DND-41 (cell line): Measurements from ENCODE around the gene CASKIN2.

Source experiments
- ATAC-seq: fragments of 200-7000 bp; cut with Tn5 transposase; 3 replicates; pipeline ENCODE4 v1.9.1; 2021; ENCODE audit warnings: low read depth; ENCODE audit not compliant: insufficient read depth
- DNase-seq: peaks from one replicate; pipeline ENCODE4 v3.0.0-alpha.2; 2020
- H2AFZ ChIP-seq: 2 replicates; pipeline ENCODE4 v1.6.0; 2012; ENCODE audit warnings: low read depth, low read length
- H3K27ac ChIP-seq: 2 replicates; pipeline ENCODE4 v1.5.1; 2012; ENCODE audit warnings: low read length, inconsistent platforms
- H3K27me3 ChIP-seq: fragments of 200-600 bp; sonication (generic); 2 replicates; pipeline ENCODE4 v1.6.0; 2012; ENCODE audit warnings: low read length, mild to moderate bottlenecking, inconsistent platforms; ENCODE audit not compliant: insufficient read depth, poor library complexity
- H3K36me3 ChIP-seq: 2 replicates; pipeline ENCODE4 v1.5.1; 2012; ENCODE audit warnings: low read length, inconsistent platforms; ENCODE audit not compliant: insufficient read depth
- H3K4me1 ChIP-seq: 2 replicates; pipeline ENCODE4 v1.5.1; 2012; ENCODE audit warnings: mild to moderate bottlenecking, low read length; ENCODE audit not compliant: insufficient read depth
- H3K4me2 ChIP-seq: 2 replicates; pipeline ENCODE4 v1.6.0; 2012; ENCODE audit warnings: mild to moderate bottlenecking, moderate library complexity, low read length, inconsistent platforms; ENCODE audit not compliant: insufficient read depth
- H3K4me3 ChIP-seq, 2 experiments: fragments of 200-600 bp in 1 of 2; shearing (Covaris generic) in 1 of 2; 2 replicates each; pipeline ENCODE4 v1.5.1; 2012 to 2016; ENCODE audit warnings: inconsistent platforms in 2 of 2, low read length in 2 of 2, mild to moderate bottlenecking in 2 of 2, low read depth in 1 of 2, moderate library complexity in 1 of 2
- H3K79me2 ChIP-seq: 2 replicates; pipeline ENCODE4 v1.6.0; 2012; ENCODE audit warnings: low read length, inconsistent platforms; ENCODE audit not compliant: insufficient read depth
- H3K9ac ChIP-seq: 2 replicates; pipeline ENCODE4 v1.6.0; 2012; ENCODE audit warnings: low read depth, mild to moderate bottlenecking, inconsistent platforms, low read length, moderate library complexity
- H3K9me3 ChIP-seq: 2 replicates; pipeline ENCODE4 v1.5.1; 2012; ENCODE audit warnings: low read length, moderate library complexity, mild to moderate bottlenecking, inconsistent platforms; ENCODE audit not compliant: insufficient read depth, severe bottlenecking
- H4K20me1 ChIP-seq: 2 replicates; pipeline ENCODE4 v1.6.0; 2012; ENCODE audit warnings: low read length; ENCODE audit not compliant: insufficient read depth
- EZH2 ChIP-seq: IDR thresholded peaks from 3 replicates; pipeline ENCODE4 v1.6.1; 2012; ENCODE audit warnings: borderline replicate concordance, low read depth, mild to moderate bottlenecking, moderate library complexity, low read length, inconsistent platforms; ENCODE audit not compliant: severe bottlenecking
- TF ChIP-seq, protein P1 (sequence below): IDR thresholded peaks from 2 replicates; pipeline ENCODE4 v1.5.1; 2012; ENCODE audit warnings: borderline replicate concordance, low read length, moderate library complexity, mild to moderate bottlenecking; ENCODE audit not compliant: poor library complexity, severe bottlenecking; ENCODE audit errors: extremely low read depth

Gene CASKIN2

GRCh38 chr17:75548813-75549212 is 33.5 kb upstream of the CASKIN2 start:
- Histone ChIP-seq H3K4me3 (no peak overlapping the region), H3K9me3 (no peaks in the 10 kb centered on the region), H2AFZ (no peak overlapping the region), H3K27ac (no peak overlapping the region), H3K79me2 (no peaks in the 10 kb centered on the region), H3K36me3 (no peaks in the 10 kb centered on the region), H4K20me1 (no peaks in the 10 kb centered on the region), H3K4me1 (no peaks in the 10 kb centered on the region), H3K9ac (no peak overlapping the region), H3K4me2 (no peak overlapping the region), H3K27me3 (no peaks in the 10 kb centered on the region)
- ATAC-seq, result no peak
- TF ChIP-seq EZH2, result no peak
- TF ChIP-seq, protein P1, sequence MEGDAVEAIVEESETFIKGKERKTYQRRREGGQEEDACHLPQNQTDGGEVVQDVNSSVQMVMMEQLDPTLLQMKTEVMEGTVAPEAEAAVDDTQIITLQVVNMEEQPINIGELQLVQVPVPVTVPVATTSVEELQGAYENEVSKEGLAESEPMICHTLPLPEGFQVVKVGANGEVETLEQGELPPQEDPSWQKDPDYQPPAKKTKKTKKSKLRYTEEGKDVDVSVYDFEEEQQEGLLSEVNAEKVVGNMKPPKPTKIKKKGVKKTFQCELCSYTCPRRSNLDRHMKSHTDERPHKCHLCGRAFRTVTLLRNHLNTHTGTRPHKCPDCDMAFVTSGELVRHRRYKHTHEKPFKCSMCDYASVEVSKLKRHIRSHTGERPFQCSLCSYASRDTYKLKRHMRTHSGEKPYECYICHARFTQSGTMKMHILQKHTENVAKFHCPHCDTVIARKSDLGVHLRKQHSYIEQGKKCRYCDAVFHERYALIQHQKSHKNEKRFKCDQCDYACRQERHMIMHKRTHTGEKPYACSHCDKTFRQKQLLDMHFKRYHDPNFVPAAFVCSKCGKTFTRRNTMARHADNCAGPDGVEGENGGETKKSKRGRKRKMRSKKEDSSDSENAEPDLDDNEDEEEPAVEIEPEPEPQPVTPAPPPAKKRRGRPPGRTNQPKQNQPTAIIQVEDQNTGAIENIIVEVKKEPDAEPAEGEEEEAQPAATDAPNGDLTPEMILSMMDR, result no peak
- no peak for DNase-seq

DNA sequence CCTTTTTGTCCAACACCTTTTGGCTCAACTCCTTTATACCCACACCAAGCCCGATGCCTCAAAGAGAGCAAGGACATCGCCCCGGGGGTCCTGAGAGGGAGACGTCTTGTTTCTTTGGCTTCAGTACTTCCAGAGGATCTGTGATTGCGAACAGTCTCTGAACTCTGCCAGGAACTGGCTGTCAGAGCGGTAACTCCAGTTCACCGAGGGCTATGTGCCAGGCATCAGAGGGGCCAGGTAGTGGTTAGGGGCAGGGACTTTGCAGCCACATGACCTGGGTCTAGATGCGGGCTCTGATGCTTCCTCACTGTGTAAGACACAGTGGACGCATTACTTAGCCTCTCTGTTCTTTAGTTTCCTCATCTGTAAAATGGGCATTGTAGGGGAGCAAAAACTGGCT is 31.8 kb upstream of the CASKIN2 start:
- H3K79me2 ChIP-seq, result no peaks in the 10 kb centered on the region
- TF ChIP-seq, protein P1, result no peak
- no peak for TF ChIP-seq EZH2
- no peaks in the 10 kb centered on the region for H3K9me3 ChIP-seq
- no peaks in the 10 kb centered on the region for H3K27me3 ChIP-seq
- no peak for DNase-seq
- no peak overlapping the region for H3K9ac ChIP-seq
- H2AFZ ChIP-seq, result no peak overlapping the region
- no peak overlapping the region for H3K4me3 ChIP-seq
- no peak for ATAC-seq
- no peaks in the 10 kb centered on the region for H3K36me3 ChIP-seq
- no peak overlapping the region for H3K27ac ChIP-seq
- no peaks in the 10 kb centered on the region for H3K4me1 ChIP-seq
- H4K20me1 ChIP-seq, result no peaks in the 10 kb centered on the region
- H3K4me2 ChIP-seq, result no peak overlapping the region

- Histone ChIP-seq H4K20me1 (no peaks in the 10 kb centered on the region), H3K4me3 (no peak overlapping the region), H3K9ac (no peak overlapping the region), H3K79me2 (no peaks in the 10 kb centered on the region), H3K4me2 (no peak overlapping the region), H3K27me3 (no peaks in the 10 kb centered on the region), H3K4me1 (no peaks in the 10 kb centered on the region), H3K9me3 (no peaks in the 10 kb centered on the region), H3K36me3 (no peaks in the 10 kb centered on the region), H3K27ac (no peak overlapping the region), H2AFZ (no peak overlapping the region)
- TF ChIP-seq, protein P1, result no peak
- no peak for TF ChIP-seq EZH2
- ATAC-seq, result no peak
- no peak for DNase-seq
Measured at GRCh38 chr17:75546181-75546580, 30.8 kb upstream of the CASKIN2 start.

DNA sequence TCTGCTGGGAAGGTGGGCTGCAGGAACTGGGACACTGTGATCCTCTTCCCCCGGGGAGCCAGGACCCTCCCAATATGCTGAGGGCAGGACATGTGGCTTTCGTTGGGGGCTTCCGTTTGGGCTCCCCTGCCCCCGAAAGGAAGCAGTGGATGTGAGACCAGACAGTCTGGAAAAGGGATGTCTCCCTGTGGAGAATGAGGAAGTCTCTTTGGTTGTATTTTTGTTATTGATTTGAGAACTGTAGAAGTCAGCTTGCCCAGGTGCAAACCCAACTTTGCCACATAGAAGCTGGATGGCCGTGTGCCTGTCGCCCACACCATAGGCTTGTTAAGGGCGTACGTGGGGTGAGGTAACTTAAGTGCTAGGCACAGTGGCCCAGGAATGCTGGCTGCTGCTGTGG is 28.9 kb upstream of the CASKIN2 start:
- ATAC-seq (no peak), DNase-seq (no peak)
- Histone ChIP-seq H3K9me3 (no peaks in the 10 kb centered on the region), H2AFZ (no peak overlapping the region), H3K4me2 (no peak overlapping the region), H3K4me3 (no peak overlapping the region), H3K27ac (no peak overlapping the region), H3K9ac (no peak overlapping the region), H3K79me2 (no peaks in the 10 kb centered on the region), H3K27me3 (no peaks in the 10 kb centered on the region), H4K20me1 (no peaks in the 10 kb centered on the region), H3K36me3 (no peaks in the 10 kb centered on the region), H3K4me1 (no peaks in the 10 kb centered on the region)
- TF ChIP-seq EZH2, result no peak
- TF ChIP-seq, protein P1, result no peak
